ENCODE measurements around the gene ITGBL1.

- TF ChIP-seq, protein P1, sequence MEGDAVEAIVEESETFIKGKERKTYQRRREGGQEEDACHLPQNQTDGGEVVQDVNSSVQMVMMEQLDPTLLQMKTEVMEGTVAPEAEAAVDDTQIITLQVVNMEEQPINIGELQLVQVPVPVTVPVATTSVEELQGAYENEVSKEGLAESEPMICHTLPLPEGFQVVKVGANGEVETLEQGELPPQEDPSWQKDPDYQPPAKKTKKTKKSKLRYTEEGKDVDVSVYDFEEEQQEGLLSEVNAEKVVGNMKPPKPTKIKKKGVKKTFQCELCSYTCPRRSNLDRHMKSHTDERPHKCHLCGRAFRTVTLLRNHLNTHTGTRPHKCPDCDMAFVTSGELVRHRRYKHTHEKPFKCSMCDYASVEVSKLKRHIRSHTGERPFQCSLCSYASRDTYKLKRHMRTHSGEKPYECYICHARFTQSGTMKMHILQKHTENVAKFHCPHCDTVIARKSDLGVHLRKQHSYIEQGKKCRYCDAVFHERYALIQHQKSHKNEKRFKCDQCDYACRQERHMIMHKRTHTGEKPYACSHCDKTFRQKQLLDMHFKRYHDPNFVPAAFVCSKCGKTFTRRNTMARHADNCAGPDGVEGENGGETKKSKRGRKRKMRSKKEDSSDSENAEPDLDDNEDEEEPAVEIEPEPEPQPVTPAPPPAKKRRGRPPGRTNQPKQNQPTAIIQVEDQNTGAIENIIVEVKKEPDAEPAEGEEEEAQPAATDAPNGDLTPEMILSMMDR (conservative IDR thresholded peaks at IDR 0.05; ENCODE audit: low read length): no peak
- no peak for TF ChIP-seq EZH2phosphoT487 (IDR thresholded peaks at IDR 0.05; ENCODE audit: borderline replicate concordance)
These were observed 126.9 kb downstream of the ITGBL1 start for GRCh38 chr13:101579281-101579802.

Measured in Loucy (cell line).